GM19452 (cell line): ENCODE data around the gene TBC1D14.

Experiments used
- ATAC-seq: cut with Tn5 transposase; IDR thresholded peaks from one replicate; pipeline ENCODE4 v1.9.1; 2021; ENCODE audit not compliant: unreplicated experiment

TBC1D14 gene

GRCh38 chr4:6991771-6992557 lies 82.3 kb downstream of the TBC1D14 start:
- ATAC-seq = no peak

GRCh38 chr4:6992728-6993677 lies 83.4 kb downstream of the TBC1D14 start:
- no peak for ATAC-seq

- ATAC-seq = no peak
Observed at GRCh38 chr4:6996481-6996880, 86.9 kb downstream of the TBC1D14 start.

- no peak for ATAC-seq
Observed at GRCh38 chr4:6999172-7000086, 89.8 kb downstream of the TBC1D14 start.

- ATAC-seq = no peak
Observed at GRCh38 chr4:7000421-7001176, 91.0 kb downstream of the TBC1D14 start.

DNA sequence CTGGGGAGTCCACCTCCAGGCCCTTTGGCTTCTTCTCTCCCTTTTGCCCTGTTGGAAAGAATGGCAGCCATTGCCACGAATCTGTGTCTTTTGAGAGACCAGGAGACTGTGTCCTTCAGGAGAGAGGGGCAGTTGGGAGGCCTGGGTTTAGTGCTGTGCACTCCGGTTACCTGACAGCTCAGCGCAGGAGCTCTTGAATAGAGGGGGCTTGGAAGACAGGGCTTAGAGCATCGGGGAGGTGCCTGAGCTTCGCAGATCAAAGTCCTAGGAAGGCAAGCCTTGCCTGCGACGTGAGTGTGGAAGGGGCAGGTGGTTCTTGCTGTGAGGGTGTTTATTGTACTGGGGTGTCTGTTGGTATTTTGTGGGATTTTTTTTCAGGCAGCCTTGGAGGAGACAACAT lies 91.6 kb downstream of the TBC1D14 start:
- no peak for ATAC-seq

DNA sequence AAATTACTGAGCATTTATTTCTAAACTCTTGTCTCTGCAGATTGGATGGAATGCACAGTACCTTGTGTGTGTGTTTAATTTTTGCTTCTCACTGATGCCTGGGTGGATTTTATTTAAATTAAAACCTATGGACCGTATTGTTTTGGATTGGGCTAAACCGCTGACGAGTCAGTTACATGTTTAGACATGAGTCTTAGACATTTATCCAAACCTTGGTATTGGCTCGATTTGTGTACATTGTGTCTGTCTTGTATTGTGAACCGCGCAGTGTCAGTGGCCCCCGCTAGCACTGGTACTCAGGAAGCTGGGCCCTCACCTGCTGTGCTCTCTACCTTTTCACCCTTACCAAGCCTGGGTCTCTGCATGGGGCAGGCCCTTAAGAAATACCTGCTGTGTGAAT lies 92.7 kb downstream of the TBC1D14 start:
- no peak for ATAC-seq

DNA sequence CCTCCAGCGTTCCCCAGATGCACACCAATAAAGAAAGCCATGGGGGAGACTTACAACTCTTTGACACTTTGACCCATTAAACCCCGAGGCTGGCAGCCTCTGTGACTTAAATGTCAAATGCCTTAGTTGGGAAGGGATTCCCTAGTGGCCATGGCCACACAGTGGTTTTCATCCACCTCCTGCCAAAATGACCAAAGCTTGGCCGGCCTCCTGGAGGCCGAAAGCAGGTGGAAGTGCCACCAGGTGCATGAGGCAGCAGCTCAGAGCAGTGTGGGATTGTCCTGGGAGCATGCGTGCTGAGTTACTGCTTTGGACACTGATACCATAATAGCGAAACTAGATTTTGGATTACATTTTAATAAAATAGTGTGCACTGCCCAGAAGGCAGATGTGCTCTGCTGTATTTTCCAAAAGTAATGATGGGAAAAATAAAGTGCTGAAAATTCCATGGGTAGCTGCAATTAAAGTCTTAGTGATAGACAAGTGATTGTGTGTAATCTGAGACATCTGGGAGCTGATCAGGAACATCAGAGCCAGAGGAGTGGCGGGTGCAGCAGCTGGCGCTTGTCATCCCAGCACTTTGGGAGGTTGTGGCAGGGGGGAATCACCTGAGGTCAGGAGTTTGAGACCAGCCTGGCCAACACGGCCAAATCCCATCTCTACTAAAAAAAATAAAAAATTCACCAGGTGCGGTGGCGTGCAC lies 93.7 kb downstream of the TBC1D14 start:
- ATAC-seq = no peak

- ATAC-seq = no peak
Observed at GRCh38 chr4:7003879-7004240, 94.2 kb downstream of the TBC1D14 start.

- no peak for ATAC-seq
Observed at GRCh38 chr4:7004331-7004730, 94.7 kb downstream of the TBC1D14 start.

DNA sequence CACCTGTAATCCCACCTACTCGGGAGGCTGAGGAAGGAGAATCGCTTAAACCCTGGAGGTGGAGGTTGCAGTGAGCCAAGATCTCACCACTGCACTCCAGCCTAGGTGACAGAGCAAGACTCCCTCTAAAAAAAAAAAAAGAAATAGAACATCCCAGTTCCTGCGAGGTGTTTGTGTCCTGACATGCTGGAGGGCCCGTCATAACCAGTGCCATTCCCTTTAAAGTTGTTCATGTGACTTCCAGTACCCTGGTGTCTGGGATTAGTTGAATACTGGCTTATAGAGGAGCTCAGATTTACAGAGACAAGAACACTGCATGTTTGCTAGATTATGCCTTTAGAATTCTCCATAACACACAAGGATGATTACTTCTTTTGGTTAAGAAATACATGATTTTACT lies 95.9 kb downstream of the TBC1D14 start:
- no peak for ATAC-seq

DNA sequence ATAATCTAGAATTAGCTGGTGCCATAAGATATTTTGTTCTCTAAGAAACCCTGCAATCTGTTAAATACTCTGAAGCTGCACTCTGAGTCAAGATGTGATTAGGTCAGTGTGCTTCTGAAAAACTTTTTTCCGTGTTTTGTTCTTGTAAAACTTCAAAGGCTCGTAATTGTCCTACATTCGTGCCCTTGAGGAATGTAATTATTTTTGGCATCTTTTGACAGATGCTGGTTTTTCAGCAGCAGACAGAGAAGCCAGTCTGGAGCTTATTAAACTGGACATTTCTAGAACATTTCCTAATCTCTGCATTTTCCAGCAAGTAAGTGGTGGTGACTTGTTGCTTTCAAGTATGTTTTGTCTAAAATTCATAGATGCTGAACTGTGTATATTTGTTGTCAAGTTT lies 96.8 kb downstream of the TBC1D14 start:
- ATAC-seq = no peak

GRCh38 chr4:7007142-7007907 lies 97.7 kb downstream of the TBC1D14 start:
- ATAC-seq = no peak

DNA sequence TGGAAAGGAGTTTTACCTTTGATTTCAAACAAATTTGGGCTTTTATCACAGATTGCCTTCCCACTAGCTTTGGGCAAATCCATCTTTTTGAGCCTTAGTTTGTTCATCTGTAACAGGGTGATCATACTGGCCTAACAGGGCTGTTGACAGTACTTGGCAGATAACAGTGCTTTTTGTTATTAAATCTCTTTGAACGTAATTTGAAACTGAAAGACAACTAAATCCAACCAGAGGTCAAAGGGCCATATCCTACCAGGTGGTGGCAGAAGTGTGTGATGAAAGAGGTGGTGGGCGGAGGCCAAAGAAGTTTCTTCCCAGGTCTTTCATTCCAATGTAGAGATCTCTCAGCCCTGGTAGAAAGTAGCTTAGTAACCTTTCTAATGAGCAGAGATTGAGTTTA lies 98.3 kb downstream of the TBC1D14 start:
- no peak for ATAC-seq

- no peak for ATAC-seq
Observed at GRCh38 chr4:7009564-7009963, 99.9 kb downstream of the TBC1D14 start.

GRCh38 chr4:7013175-7013574 lies 103.5 kb downstream of the TBC1D14 start:
- ATAC-seq = no peak

GRCh38 chr4:7014815-7015214 lies 105.2 kb downstream of the TBC1D14 start:
- no peak for ATAC-seq

DNA sequence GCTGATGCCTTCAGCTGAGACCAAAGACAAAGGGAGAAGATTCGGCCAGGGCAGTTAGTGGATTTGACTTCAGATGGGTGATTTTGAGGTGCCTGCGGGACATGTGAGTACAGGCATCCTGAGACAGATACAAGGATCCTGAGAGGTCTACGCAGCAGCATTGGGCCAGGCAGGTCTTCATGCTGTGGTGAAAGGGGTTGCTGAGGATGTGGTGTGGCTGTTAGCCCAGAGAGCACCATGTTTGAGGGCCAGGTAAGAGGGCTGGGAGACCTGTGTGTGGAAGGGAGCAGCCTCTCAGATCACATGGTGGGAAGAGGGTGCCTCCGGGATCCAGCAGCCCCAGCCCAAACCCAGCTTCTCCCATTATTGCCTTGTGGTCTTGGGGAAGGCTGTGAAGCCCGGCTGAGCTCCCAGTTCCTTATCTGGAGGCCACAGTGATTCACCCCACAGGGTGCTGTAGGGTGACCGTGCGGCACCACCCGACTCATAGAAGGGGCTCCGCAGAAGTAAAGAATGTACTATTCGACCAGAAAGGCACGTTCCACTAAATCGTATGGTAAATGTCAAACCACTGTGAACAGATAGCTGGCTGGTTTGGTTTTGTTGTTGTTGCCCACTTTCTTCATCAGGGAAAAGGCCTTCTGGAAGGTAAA lies 105.9 kb downstream of the TBC1D14 start:
- no peak for ATAC-seq

GRCh38 chr4:7016086-7016485 lies 106.5 kb downstream of the TBC1D14 start:
- no peak for ATAC-seq
